Measurements from ENCODE around the gene CCDC187. TPM values are rescaled to one million over a fixed set of nuclear protein-coding genes. Genes with fewer than 3 reads are reported as not detected.
A peak's percentile ranks its signal among the peaks of the same experiment; 100 is the strongest.

Gene CCDC187
- total RNA-seq, 1 donor from 2014 or later = 1.4 TPM

DNA sequence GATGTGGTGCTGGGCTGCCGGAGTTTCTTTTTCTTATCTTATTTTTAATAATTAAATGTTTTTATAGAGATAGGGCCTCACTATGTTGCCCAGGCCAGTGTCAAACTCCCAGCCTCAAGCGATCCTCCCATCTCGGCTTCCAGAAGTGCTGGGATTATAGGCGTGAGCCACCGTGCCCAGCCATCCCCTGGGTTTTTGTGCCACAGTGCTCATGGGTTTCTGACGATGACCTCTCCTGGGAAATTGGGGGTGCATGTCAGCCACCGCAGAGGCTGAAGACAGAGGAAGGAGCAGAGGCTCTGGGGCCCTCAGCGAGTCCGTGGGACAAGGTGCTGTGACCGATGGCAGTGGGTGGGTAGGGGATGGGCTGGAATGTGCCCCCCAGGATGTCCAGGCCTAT is 37.9 kb upstream of the CCDC187 start:
- Mint-ChIP-seq H3K4me3 (ENCODE audit: low read depth) (no peak overlapping the region), H3K4me1 (ENCODE audit: low read depth) (peaks cover 3% of the 10 kb centered on the region), H3K27ac (peak overlapping the region; percentile 52), H3K9me3 (ENCODE audit: low read depth) (no peaks in the 10 kb centered on the region), H3K36me3 (ENCODE audit: insufficient read depth) (peaks cover 4% of the 10 kb centered on the region), H3K27me3 (no peaks in the 10 kb centered on the region)
- no peak for DNase-seq (ENCODE audit: low spot score, unreplicated experiment)
- TF ChIP-seq, protein P1, sequence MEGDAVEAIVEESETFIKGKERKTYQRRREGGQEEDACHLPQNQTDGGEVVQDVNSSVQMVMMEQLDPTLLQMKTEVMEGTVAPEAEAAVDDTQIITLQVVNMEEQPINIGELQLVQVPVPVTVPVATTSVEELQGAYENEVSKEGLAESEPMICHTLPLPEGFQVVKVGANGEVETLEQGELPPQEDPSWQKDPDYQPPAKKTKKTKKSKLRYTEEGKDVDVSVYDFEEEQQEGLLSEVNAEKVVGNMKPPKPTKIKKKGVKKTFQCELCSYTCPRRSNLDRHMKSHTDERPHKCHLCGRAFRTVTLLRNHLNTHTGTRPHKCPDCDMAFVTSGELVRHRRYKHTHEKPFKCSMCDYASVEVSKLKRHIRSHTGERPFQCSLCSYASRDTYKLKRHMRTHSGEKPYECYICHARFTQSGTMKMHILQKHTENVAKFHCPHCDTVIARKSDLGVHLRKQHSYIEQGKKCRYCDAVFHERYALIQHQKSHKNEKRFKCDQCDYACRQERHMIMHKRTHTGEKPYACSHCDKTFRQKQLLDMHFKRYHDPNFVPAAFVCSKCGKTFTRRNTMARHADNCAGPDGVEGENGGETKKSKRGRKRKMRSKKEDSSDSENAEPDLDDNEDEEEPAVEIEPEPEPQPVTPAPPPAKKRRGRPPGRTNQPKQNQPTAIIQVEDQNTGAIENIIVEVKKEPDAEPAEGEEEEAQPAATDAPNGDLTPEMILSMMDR (IDR thresholded peaks at IDR 0.05; ENCODE audit: unreplicated experiment) = no peak

DNA sequence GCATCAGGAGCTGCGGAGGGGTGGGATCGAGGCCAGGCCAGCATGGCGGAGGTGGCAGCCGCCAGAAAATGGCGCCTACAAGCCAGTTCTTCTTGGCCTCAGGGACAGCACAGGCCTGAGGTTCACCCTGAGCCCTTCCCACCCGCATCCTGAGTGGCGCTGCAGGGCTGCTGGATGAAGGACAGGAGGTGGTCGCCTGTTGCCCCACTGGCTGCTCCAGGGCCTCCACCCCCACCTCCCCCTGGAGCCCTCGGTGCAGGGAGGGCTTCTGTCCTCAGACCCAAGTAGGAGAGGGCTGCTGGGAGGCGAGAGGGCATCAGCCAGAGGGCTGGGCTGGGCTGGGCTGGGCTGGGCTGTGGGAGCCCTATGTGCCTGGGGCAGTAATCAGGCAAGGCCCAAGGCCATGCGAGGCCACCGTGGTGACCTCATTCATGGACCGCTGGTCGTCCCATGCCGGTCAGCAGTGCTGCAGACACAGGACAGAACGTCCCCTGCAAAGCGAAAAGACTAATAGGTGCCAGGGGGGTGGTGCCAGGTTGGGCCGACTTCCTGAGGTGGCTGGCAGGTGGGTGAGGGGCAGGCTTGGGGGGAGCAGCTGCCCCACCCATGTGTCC is 37.3 kb upstream of the CCDC187 start:
- H3K4me3 Mint-ChIP-seq (ENCODE audit: low read depth) = no peak overlapping the region
- no peak for DNase-seq (ENCODE audit: low spot score, unreplicated experiment)
- TF ChIP-seq, protein P1 (IDR thresholded peaks at IDR 0.05; ENCODE audit: unreplicated experiment) = no peak
- peaks cover 3% of the 10 kb centered on the region for H3K4me1 Mint-ChIP-seq (ENCODE audit: low read depth)
- no peaks in the 10 kb centered on the region for H3K27me3 Mint-ChIP-seq
- peaks cover 4% of the 10 kb centered on the region for H3K36me3 Mint-ChIP-seq (ENCODE audit: insufficient read depth)
- no peak overlapping the region for H3K27ac Mint-ChIP-seq
- no peaks in the 10 kb centered on the region for H3K9me3 Mint-ChIP-seq (ENCODE audit: low read depth)

DNA sequence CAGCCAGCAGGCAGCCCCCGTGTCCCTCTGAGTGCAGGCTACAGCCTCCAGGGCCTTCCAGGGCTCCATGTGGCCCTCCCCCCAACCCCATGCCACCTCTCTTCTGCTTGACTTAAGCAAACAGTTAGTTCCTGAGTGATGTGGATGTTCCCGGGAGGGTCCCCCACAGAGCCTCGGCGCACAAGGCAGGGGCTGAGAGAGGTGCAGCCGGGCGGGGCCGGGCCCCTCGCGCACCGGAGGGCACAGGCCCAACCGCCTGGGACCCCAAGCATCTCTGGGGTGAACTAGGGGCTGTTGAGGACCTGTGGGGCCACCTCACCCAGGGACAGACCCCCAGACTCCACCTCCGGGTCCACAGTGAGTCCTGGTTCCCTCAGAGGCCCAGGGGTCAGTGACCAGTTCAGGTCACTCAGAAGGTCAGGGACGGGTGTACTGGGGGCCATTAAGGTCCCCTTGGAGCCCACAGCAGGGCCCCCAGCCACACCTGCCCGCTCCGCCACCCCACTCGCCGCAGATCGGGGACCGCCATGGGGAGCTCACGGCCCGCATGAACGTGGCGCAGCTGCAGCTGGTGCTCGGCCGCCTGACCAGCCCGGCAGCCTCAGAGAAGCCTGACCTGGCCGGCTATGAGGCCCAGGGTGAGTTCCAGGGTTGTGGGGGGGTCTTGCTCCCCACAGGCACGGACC is 36.6 kb upstream of the CCDC187 start:
- no peak for DNase-seq (ENCODE audit: low spot score, unreplicated experiment)
- H3K9me3 Mint-ChIP-seq (ENCODE audit: low read depth) = no peaks in the 10 kb centered on the region
- peaks cover 3% of the 10 kb centered on the region for H3K4me1 Mint-ChIP-seq (ENCODE audit: low read depth)
- no peaks in the 10 kb centered on the region for H3K27me3 Mint-ChIP-seq
- TF ChIP-seq, protein P1 (IDR thresholded peaks at IDR 0.05; ENCODE audit: unreplicated experiment) = no peak
- no peak overlapping the region for H3K27ac Mint-ChIP-seq
- no peak overlapping the region for H3K4me3 Mint-ChIP-seq (ENCODE audit: low read depth)
- H3K36me3 Mint-ChIP-seq (ENCODE audit: insufficient read depth) = peaks cover 4% of the 10 kb centered on the region

DNA sequence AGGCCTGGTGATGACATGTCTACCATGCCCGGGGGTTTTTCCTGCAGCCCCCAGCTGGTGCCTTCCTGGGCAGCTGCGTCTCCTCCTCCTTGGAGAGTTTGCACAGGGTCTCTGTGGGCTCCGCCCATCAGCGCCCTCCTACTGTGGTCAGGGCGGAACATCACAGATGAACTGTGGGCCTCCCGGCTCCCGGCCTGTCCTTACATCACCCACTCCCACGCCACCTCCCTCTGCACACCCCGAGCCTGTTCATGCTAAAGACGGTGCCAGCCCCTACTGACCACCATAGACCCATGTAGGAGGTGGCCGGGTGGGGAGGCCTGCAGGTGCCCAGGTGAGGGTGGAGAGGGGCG is 36.0 kb upstream of the CCDC187 start:
- Mint-ChIP-seq H3K27me3 (no peaks in the 10 kb centered on the region), H3K36me3 (ENCODE audit: insufficient read depth) (peaks cover 4% of the 10 kb centered on the region), H3K27ac (no peak overlapping the region), H3K4me1 (ENCODE audit: low read depth) (peaks cover 3% of the 10 kb centered on the region), H3K4me3 (ENCODE audit: low read depth) (no peak overlapping the region), H3K9me3 (ENCODE audit: low read depth) (no peaks in the 10 kb centered on the region)
- TF ChIP-seq, protein P1 (IDR thresholded peaks at IDR 0.05; ENCODE audit: unreplicated experiment) = no peak
- DNase-seq (ENCODE audit: low spot score, unreplicated experiment) = no peak

DNA sequence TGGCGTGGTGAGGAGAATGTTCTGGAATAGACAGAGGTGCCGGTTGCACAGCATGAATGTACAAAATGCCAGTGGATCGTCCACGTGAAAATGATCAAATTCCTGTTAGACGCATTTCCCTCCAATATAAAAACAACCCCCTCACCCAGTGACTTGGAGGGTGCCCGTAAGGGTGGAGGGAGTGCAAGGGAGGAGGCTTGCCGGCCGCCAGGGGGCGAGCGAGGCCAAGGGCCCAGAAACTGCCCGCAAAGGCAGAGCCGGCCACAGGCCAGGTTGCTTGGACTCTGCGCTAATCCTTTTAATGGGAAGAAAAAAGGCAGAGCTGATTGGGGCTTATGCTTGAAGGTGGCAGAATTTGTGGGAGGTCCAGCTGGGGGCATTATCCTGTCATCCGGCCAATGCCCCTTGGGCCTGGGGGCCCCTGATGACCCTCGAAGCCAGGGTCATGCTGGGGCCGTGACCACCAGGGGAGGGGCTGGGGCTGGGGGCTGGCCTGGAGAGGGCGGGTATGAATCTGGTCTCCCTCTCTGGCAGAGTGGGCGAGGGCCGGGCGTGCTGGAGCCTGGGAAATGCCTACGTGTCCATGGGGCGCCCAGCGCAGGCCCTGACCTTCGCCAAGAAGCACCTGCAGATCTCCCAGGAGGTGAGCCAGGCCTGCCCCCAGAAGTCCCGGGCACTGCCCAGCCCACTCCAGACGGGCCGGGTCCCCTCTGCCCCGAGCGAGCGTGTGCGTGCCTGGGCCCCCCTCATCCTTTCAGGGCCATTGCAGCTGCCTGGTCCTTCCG is 35.5 kb upstream of the CCDC187 start:
- peak; percentile 65 for DNase-seq (ENCODE audit: low spot score, unreplicated experiment)
- no peak overlapping the region for H3K4me3 Mint-ChIP-seq (ENCODE audit: low read depth)
- H3K9me3 Mint-ChIP-seq (ENCODE audit: low read depth) = no peaks in the 10 kb centered on the region
- peaks cover 3% of the 10 kb centered on the region for H3K4me1 Mint-ChIP-seq (ENCODE audit: low read depth)
- peak overlapping the region; percentile 23 for H3K27ac Mint-ChIP-seq
- peaks cover 4% of the 10 kb centered on the region for H3K36me3 Mint-ChIP-seq (ENCODE audit: insufficient read depth)
- TF ChIP-seq, protein P1 (IDR thresholded peaks at IDR 0.05; ENCODE audit: unreplicated experiment) = peak; percentile 90
- no peaks in the 10 kb centered on the region for H3K27me3 Mint-ChIP-seq
